Stimulated activated CD4-positive, alpha-beta T cell treated with anti-CD3 and anti-CD28 coated beads, Interleukin-2, amount 100 ng/mL, for 24 hours (primary cell): ENCODE measurements around the gene SPATA46.

Experiments used
- DNase-seq, 2 donors: peaks; one replicate each; pipeline ENCODE4 v3.0.0-alpha.2; 2020

Gene SPATA46

GRCh38 chr1:162390396-162391185, 13.9 kb upstream of the SPATA46 start:
- DNase-seq, result no peak

- DNase-seq, result no peak
These were observed 13.3 kb upstream of the SPATA46 start for GRCh38 chr1:162389971-162390370.

GRCh38 chr1:162389021-162389818, 12.6 kb upstream of the SPATA46 start:
- DNase-seq, result no peak

GRCh38 chr1:162388615-162389014, 12.0 kb upstream of the SPATA46 start:
- DNase-seq, result no peak

- no peak for DNase-seq
These were observed 11.5 kb upstream of the SPATA46 start for GRCh38 chr1:162388083-162388594.

GRCh38 chr1:162387226-162388082, 10.8 kb upstream of the SPATA46 start:
- no peak for DNase-seq

- DNase-seq, result no peak
These were observed 9.9 kb upstream of the SPATA46 start for GRCh38 chr1:162386292-162387225.

- DNase-seq, result no peak
These were observed 9.0 kb upstream of the SPATA46 start for GRCh38 chr1:162385702-162386101.

- no peak for DNase-seq
These were observed 8.6 kb upstream of the SPATA46 start for GRCh38 chr1:162385280-162385623.

GRCh38 chr1:162384601-162385279, 8.1 kb upstream of the SPATA46 start:
- DNase-seq, result no peak

- DNase-seq, result no peak
These were observed 7.5 kb upstream of the SPATA46 start for GRCh38 chr1:162384116-162384515.

GRCh38 chr1:162383516-162383915, 6.9 kb upstream of the SPATA46 start:
- DNase-seq, result no peak

GRCh38 chr1:162383091-162383490, 6.4 kb upstream of the SPATA46 start:
- no peak for DNase-seq

- DNase-seq, result no peak
These were observed 5.5 kb upstream of the SPATA46 start for GRCh38 chr1:162381941-162382750.

GRCh38 chr1:162381383-162381782, 4.7 kb upstream of the SPATA46 start, which contains the start of gene C1orf226:
Gene C1orf226 (plus strand): TSS chr1:162381728. CDS start chr1:162381902, 174 bp downstream.
- no peak for DNase-seq

- no peak for DNase-seq
These were observed 3.6 kb upstream of the SPATA46 start for GRCh38 chr1:162380061-162380846.

GRCh38 chr1:162375463-162375862, 1.2 kb downstream of the SPATA46 start:
- DNase-seq, result no peak

GRCh38 chr1:162374406-162374805, 2.2 kb downstream of the SPATA46 start:
- no peak for DNase-seq

- DNase-seq, result no peak
These were observed 3.0 kb downstream of the SPATA46 start for GRCh38 chr1:162373541-162374260.
